ENCODE measurements around the gene IFNA10. TPM values are rescaled to one million over a fixed set of nuclear protein-coding genes. Genes with fewer than 3 reads are reported as not detected.
"Not testable (repeated sequence)": the region's sequence is repeated elsewhere in the genome, so short reads cannot be mapped to it uniquely, and the experiment has no call there.

The IFNA10 gene
- polyA plus RNA-seq, 1 donor (not counting 4 experiments of a cell fraction or from before 2014, with no cell fraction given): not detected

DNA sequence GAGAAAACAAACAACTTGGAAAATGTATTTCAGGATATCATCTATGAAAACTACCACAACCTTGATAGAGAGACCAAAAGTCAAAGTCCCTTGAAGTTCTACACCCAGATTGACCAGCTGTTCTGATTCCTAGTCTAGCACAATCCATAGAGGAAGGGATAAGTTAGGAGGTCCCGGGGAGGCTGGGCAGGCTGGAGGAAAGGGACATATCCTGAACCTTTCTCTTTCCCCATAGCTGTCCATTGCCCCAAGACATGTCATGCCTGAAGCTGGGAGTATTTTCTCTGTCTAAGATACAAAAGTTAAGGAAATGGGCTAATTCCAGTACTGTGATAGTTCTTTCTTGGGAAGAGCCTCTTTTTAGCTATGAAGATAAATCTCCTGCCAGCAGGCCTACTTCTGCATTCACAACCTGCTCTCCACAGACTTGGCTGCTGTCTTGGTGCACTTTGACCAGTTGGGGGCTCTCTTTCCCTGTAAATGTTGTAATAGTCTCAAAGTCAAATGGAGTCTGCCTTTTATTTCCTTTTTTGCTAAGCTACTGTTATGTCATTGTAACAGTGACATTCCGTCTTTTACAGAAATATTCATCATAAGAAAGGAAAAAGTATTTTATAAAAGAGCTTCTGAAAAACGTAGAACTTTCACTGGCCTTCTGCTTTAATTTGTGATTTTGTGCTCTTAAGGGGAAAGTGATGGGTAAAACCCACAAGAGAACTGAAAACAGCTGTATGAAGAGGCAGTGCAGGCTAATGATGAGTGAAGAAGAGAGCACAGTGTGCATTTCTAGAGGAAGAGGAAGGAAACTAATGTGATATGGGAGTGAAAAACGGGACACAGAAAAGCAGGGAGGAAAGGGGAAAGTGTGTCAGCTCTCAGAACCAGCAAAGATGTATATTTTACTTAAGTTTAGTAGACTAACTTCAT lies 23.9 kb downstream of the IFNA10 start:
- H3K4me1 ChIP-seq (ENCODE audit: control insufficient read depth, extremely low read depth, insufficient read depth, low read length); H3K79me2 ChIP-seq (ENCODE audit: control insufficient read depth, insufficient read depth, low read length); H3K27ac ChIP-seq (ENCODE audit: control insufficient read depth, insufficient read depth, low read length); H2AFZ ChIP-seq (ENCODE audit: control insufficient read depth, low read length); dilution Hi-C loops (cut with MboI; ENCODE audit: extremely low pct_ligation_motif_present, low sequenced_read_pairs); H3K36me3 ChIP-seq (ENCODE audit: control insufficient read depth in 2 of 2, extremely low read depth in 1 of 2, insufficient read depth in 2 of 2, low read length in 2 of 2); H3K9me3 ChIP-seq (ENCODE audit: control insufficient read depth, low read depth, low read length); H3K9me1 ChIP-seq (ENCODE audit: control insufficient read depth, extremely low read depth, insufficient read depth, low read length); H4K20me1 ChIP-seq (ENCODE audit: control insufficient read depth, extremely low read depth, insufficient read depth, low read length); H3K4me2 ChIP-seq (ENCODE audit: control insufficient read depth, extremely low read depth, insufficient read depth, low read depth, low read length); H3K4me3 ChIP-seq (ENCODE audit: control insufficient read depth in 2 of 3, extremely low read depth in 1 of 3, insufficient read depth in 2 of 3, low read depth in 1 of 3, low read length in 3 of 3); H3K9ac ChIP-seq (ENCODE audit: control insufficient read depth, extremely low read depth, insufficient read depth, low read length); DNase-seq (ENCODE audit: low read depth, low spot score): not testable (repeated sequence)
- TF ChIP-seq, protein P1, sequence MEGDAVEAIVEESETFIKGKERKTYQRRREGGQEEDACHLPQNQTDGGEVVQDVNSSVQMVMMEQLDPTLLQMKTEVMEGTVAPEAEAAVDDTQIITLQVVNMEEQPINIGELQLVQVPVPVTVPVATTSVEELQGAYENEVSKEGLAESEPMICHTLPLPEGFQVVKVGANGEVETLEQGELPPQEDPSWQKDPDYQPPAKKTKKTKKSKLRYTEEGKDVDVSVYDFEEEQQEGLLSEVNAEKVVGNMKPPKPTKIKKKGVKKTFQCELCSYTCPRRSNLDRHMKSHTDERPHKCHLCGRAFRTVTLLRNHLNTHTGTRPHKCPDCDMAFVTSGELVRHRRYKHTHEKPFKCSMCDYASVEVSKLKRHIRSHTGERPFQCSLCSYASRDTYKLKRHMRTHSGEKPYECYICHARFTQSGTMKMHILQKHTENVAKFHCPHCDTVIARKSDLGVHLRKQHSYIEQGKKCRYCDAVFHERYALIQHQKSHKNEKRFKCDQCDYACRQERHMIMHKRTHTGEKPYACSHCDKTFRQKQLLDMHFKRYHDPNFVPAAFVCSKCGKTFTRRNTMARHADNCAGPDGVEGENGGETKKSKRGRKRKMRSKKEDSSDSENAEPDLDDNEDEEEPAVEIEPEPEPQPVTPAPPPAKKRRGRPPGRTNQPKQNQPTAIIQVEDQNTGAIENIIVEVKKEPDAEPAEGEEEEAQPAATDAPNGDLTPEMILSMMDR (optimal IDR thresholded peaks at IDR 0.05 in 1 of 3, IDR thresholded peaks at IDR 0.05 in 1 of 3, conservative IDR thresholded peaks at IDR 0.05 in 1 of 3; ENCODE audit: extremely low read depth in 1 of 3, insufficient read depth in 2 of 3, low read length in 3 of 3): peak; percentile 47 to 55 (median 54)
- peak; percentile 57 for FAIRE-seq
- H3K27me3 ChIP-seq (ENCODE audit: control insufficient read depth, extremely low read depth, insufficient read depth, low read length): peaks cover 17% of the 10 kb centered on the region

DNA sequence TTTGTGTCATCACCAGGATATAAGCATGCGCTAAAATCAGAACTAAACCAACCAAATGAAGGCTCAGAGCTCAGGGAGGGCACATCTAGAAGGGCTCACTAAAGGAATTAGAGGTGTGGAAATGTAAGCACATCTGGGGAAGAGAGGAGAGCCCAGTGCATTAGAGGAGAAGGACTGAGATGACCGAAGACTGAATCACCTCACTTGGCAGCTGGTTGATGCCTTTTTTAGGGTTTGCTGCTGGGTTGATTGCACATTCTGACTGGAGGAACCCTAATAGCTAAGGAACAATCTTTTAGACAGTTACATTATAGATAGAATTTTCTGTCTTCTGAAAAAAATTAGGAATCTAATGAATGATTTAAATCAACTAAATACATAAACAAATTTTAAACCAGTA lies 32.3 kb downstream of the IFNA10 start:
- no peaks in the 10 kb centered on the region for H3K79me2 ChIP-seq (ENCODE audit: control insufficient read depth, insufficient read depth, low read length)
- no peak for TF ChIP-seq EZH2 (IDR thresholded peaks at IDR 0.05; ENCODE audit: low read length)
- TF ChIP-seq, protein P1 (optimal IDR thresholded peaks at IDR 0.05 in 1 of 3, IDR thresholded peaks at IDR 0.05 in 1 of 3, conservative IDR thresholded peaks at IDR 0.05 in 1 of 3; ENCODE audit: extremely low read depth in 1 of 3, insufficient read depth in 2 of 3, low read length in 3 of 3): no peak
- no peaks in the 10 kb centered on the region for H3K9me3 ChIP-seq (ENCODE audit: control insufficient read depth, low read depth, low read length)
- H3K4me1 ChIP-seq (ENCODE audit: control insufficient read depth, extremely low read depth, insufficient read depth, low read length): no peaks in the 10 kb centered on the region
- H3K27ac ChIP-seq (ENCODE audit: control insufficient read depth, insufficient read depth, low read length): no peak overlapping the region
- no peaks in the 10 kb centered on the region for H3K36me3 ChIP-seq (ENCODE audit: control insufficient read depth in 2 of 2, extremely low read depth in 1 of 2, insufficient read depth in 2 of 2, low read length in 2 of 2)
- H3K9me1 ChIP-seq (ENCODE audit: control insufficient read depth, extremely low read depth, insufficient read depth, low read length): no peaks in the 10 kb centered on the region
- peaks cover 25% of the 10 kb centered on the region for H3K27me3 ChIP-seq (ENCODE audit: control insufficient read depth, extremely low read depth, insufficient read depth, low read length)
- FAIRE-seq (no peak), DNase-seq (ENCODE audit: low read depth, low spot score) (no peak)
- H4K20me1 ChIP-seq (ENCODE audit: control insufficient read depth, extremely low read depth, insufficient read depth, low read length): no peaks in the 10 kb centered on the region
- no peak overlapping the region for H3K4me3 ChIP-seq (ENCODE audit: control insufficient read depth in 2 of 3, extremely low read depth in 1 of 3, insufficient read depth in 2 of 3, low read depth in 1 of 3, low read length in 3 of 3)
- no peak overlapping the region for H2AFZ ChIP-seq (ENCODE audit: control insufficient read depth, low read length)
- H3K9ac ChIP-seq (ENCODE audit: control insufficient read depth, extremely low read depth, insufficient read depth, low read length): no peak overlapping the region
- dilution Hi-C loops (cut with MboI; ENCODE audit: extremely low pct_ligation_motif_present, low sequenced_read_pairs): no loop called here
- no peak overlapping the region for H3K4me2 ChIP-seq (ENCODE audit: control insufficient read depth, extremely low read depth, insufficient read depth, low read depth, low read length)

All from keratinocyte (primary cell).